Dendritic cell treated with granulocyte-macrophage colony-stimulating factor and Interleukin-4, amounts not matched to agents 40 ng/mL and 50 ng/mL, for 4 days (primary cell): Measurements from ENCODE around the gene GALNT16.
A peak's percentile ranks its signal among the peaks of the same experiment; 100 is the strongest.
"Not testable (repeated sequence)": the region's sequence is repeated elsewhere in the genome, so short reads cannot be mapped to it uniquely, and the experiment has no call there.

ENCODE experiments used
- H3K27ac Mint-ChIP-seq: one replicate; pipeline ENCODE4 v1.8.0; 2022; ENCODE audit warnings: mild to moderate bottlenecking, mixed read lengths
- H3K27me3 Mint-ChIP-seq: one replicate; pipeline ENCODE4 v1.8.0; 2022; ENCODE audit warnings: mild to moderate bottlenecking, mixed read lengths
- H3K36me3 Mint-ChIP-seq: one replicate; pipeline ENCODE4 v1.8.0; 2022; ENCODE audit warnings: low read depth, mixed read lengths
- H3K4me1 Mint-ChIP-seq: one replicate; pipeline ENCODE4 v1.8.0; 2022; ENCODE audit warnings: low read depth, mixed read lengths
- H3K4me3 Mint-ChIP-seq: one replicate; pipeline ENCODE4 v1.8.0; 2022; ENCODE audit warnings: mild to moderate bottlenecking, moderate library complexity, mixed read lengths
- H3K9me3 Mint-ChIP-seq: one replicate; pipeline ENCODE4 v1.8.0; 2022; ENCODE audit warnings: mixed read lengths
- intact Hi-C: fragments of 100-400 bp; cut with micrococcal nuclease; formaldehyde crosslinking; loops from one replicate; pipeline ENCODE4 v1.15.0; 2022

Gene GALNT16

GRCh38 chr14:69370061-69370460, 110.1 kb downstream of the GALNT16 start:
- Mint-ChIP-seq H3K36me3 (peaks cover 18% of the 10 kb centered on the region), H3K4me3 (no peak overlapping the region), H3K4me1 (no peaks in the 10 kb centered on the region), H3K27ac (no peak overlapping the region), H3K9me3 (no peaks in the 10 kb centered on the region), H3K27me3 (no peaks in the 10 kb centered on the region)
- intact Hi-C loops, result no loop called here

- Mint-ChIP-seq H3K4me3 (no peak overlapping the region), H3K9me3 (no peaks in the 10 kb centered on the region), H3K36me3 (peaks cover 39% of the 10 kb centered on the region), H3K4me1 (no peaks in the 10 kb centered on the region), H3K27me3 (no peaks in the 10 kb centered on the region), H3K27ac (no peak overlapping the region)
- intact Hi-C loops, result no loop called here
Measured at GRCh38 chr14:69372146-69372545, 112.2 kb downstream of the GALNT16 start.

- H3K36me3 Mint-ChIP-seq, result peaks cover 45% of the 10 kb centered on the region
- no peaks in the 10 kb centered on the region for H3K27me3 Mint-ChIP-seq
- no peaks in the 10 kb centered on the region for H3K9me3 Mint-ChIP-seq
- intact Hi-C loops, result no loop called here
- H3K4me1 Mint-ChIP-seq, result peaks cover 5% of the 10 kb centered on the region
- H3K4me3 Mint-ChIP-seq, result no peak overlapping the region
- no peak overlapping the region for H3K27ac Mint-ChIP-seq
Measured at GRCh38 chr14:69373104-69373503, 113.1 kb downstream of the GALNT16 start.

GRCh38 chr14:69374235-69374634, 114.3 kb downstream of the GALNT16 start:
- peaks cover 49% of the 10 kb centered on the region for H3K36me3 Mint-ChIP-seq
- no peaks in the 10 kb centered on the region for H3K9me3 Mint-ChIP-seq
- no peaks in the 10 kb centered on the region for H3K27me3 Mint-ChIP-seq
- peaks cover 12% of the 10 kb centered on the region for H3K4me1 Mint-ChIP-seq
- no peak overlapping the region for H3K4me3 Mint-ChIP-seq
- H3K27ac Mint-ChIP-seq, result no peak overlapping the region
- intact Hi-C loops, result no loop called here

GRCh38 chr14:69375182-69375581, 115.2 kb downstream of the GALNT16 start:
- Mint-ChIP-seq H3K36me3 (peaks cover 58% of the 10 kb centered on the region), H3K27me3 (no peaks in the 10 kb centered on the region), H3K4me3 (no peak overlapping the region), H3K9me3 (no peaks in the 10 kb centered on the region), H3K27ac (no peak overlapping the region), H3K4me1 (peaks cover 12% of the 10 kb centered on the region)
- intact Hi-C loops, result no loop called here

GRCh38 chr14:69375722-69376121, 115.8 kb downstream of the GALNT16 start:
- Mint-ChIP-seq H3K9me3 (no peaks in the 10 kb centered on the region), H3K4me1 (peaks cover 12% of the 10 kb centered on the region), H3K36me3 (peaks cover 64% of the 10 kb centered on the region), H3K27me3 (no peaks in the 10 kb centered on the region), H3K4me3 (no peak overlapping the region), H3K27ac (no peak overlapping the region)
- intact Hi-C loops, result no loop called here

GRCh38 chr14:69376439-69376838, 116.5 kb downstream of the GALNT16 start:
- Mint-ChIP-seq H3K27me3 (no peaks in the 10 kb centered on the region), H3K36me3 (peaks cover 71% of the 10 kb centered on the region), H3K4me1 (peaks cover 12% of the 10 kb centered on the region), H3K27ac (no peak overlapping the region), H3K9me3 (no peaks in the 10 kb centered on the region), H3K4me3 (no peak overlapping the region)
- intact Hi-C loops, result no loop called here

- intact Hi-C loops, result no loop called here
- Mint-ChIP-seq H3K36me3 (peaks cover 68% of the 10 kb centered on the region), H3K27me3 (no peaks in the 10 kb centered on the region), H3K4me3 (no peak overlapping the region), H3K27ac (no peak overlapping the region), H3K9me3 (no peaks in the 10 kb centered on the region), H3K4me1 (peaks cover 12% of the 10 kb centered on the region)
Measured at GRCh38 chr14:69378274-69378673, 118.3 kb downstream of the GALNT16 start.

GRCh38 chr14:69387311-69387710, 127.4 kb downstream of the GALNT16 start:
- peaks cover 81% of the 10 kb centered on the region for H3K36me3 Mint-ChIP-seq
- intact Hi-C loops, result no loop called here
- H3K4me1 Mint-ChIP-seq, result peaks cover 27% of the 10 kb centered on the region
- no peak overlapping the region for H3K4me3 Mint-ChIP-seq
- no peaks in the 10 kb centered on the region for H3K27me3 Mint-ChIP-seq
- H3K9me3 Mint-ChIP-seq, result no peaks in the 10 kb centered on the region
- H3K27ac Mint-ChIP-seq, result no peak overlapping the region

GRCh38 chr14:69391400-69391799, 131.4 kb downstream of the GALNT16 start:
- peaks cover 29% of the 10 kb centered on the region for H3K4me1 Mint-ChIP-seq
- H3K27me3 Mint-ChIP-seq, H3K4me3 Mint-ChIP-seq, H3K9me3 Mint-ChIP-seq, H3K27ac Mint-ChIP-seq, intact Hi-C loops: not testable (repeated sequence)
- peaks cover 98% of the 10 kb centered on the region for H3K36me3 Mint-ChIP-seq

- no peak overlapping the region for H3K4me3 Mint-ChIP-seq
- H3K27ac Mint-ChIP-seq, result no peak overlapping the region
- intact Hi-C loops, result no loop called here
Measured at GRCh38 chr14:69392481-69392880, 132.5 kb downstream of the GALNT16 start.

GRCh38 chr14:69395929-69396328, 136.0 kb downstream of the GALNT16 start:
- H3K27me3 Mint-ChIP-seq, result no peaks in the 10 kb centered on the region
- H3K9me3 Mint-ChIP-seq, result no peaks in the 10 kb centered on the region
- intact Hi-C loops, result no loop called here
- no peak overlapping the region for H3K27ac Mint-ChIP-seq
- H3K4me1 Mint-ChIP-seq, result peaks cover 45% of the 10 kb centered on the region
- H3K36me3 Mint-ChIP-seq, result peaks cover 71% of the 10 kb centered on the region
- no peak overlapping the region for H3K4me3 Mint-ChIP-seq

More at GRCh38 chr14:69392481-69392880, 132.5 kb downstream of the GALNT16 start:
- Mint-ChIP-seq H3K27me3 (no peaks in the 10 kb centered on the region), H3K9me3 (no peaks in the 10 kb centered on the region), H3K36me3 (peaks cover 91% of the 10 kb centered on the region), H3K4me1 (peaks cover 34% of the 10 kb centered on the region)

- Mint-ChIP-seq H3K4me3 (peak within 1 kb of the TSS; percentile 89), H3K27me3 (no peaks in the 10 kb centered on the region), H3K4me1 (peaks cover 29% of the 10 kb centered on the region), H3K9me3 (no peaks in the 10 kb centered on the region), H3K36me3 (peaks cover 48% of the 10 kb centered on the region), H3K27ac (peak within 1 kb of the TSS; percentile 95)
- intact Hi-C loops, result loop anchor here (1.0 kb wide), 1 partner anchor 62 kb away; no protein-coding TSS in a partner anchor
Measured at GRCh38 chr14:69398053-69398817, 138.3 kb downstream of the GALNT16 start, which contains the start of the genes ERH and SLC39A9. ERH (minus strand) TSS chr14:69398299; CDS start chr14:69398233, 66 bp downstream. SLC39A9 (plus strand) TSS chr14:69398692; CDS start chr14:69399370, 678 bp downstream.

- Mint-ChIP-seq H3K36me3 (peaks cover 42% of the 10 kb centered on the region), H3K27ac (peak overlapping the region; percentile 95), H3K4me1 (peaks cover 27% of the 10 kb centered on the region), H3K27me3 (no peaks in the 10 kb centered on the region), H3K4me3 (peak overlapping the region; percentile 89), H3K9me3 (no peaks in the 10 kb centered on the region)
- intact Hi-C loops, result loop anchor here (1.0 kb wide), 1 partner anchor 61 kb away; no protein-coding TSS in a partner anchor
Measured at GRCh38 chr14:69398818-69399210, 138.9 kb downstream of the GALNT16 start.
